ENCODE results near the gene PCDHGC3. TPM values are rescaled to one million over a fixed set of nuclear protein-coding genes. Genes with fewer than 3 reads are reported as not detected.
A peak's percentile ranks its signal among the peaks of the same experiment; 100 is the strongest.

Gene PCDHGC3
- total and polyA plus RNA-seq, 5 experiments from 2014 or later, result 0.18 to 0.25 TPM; not detected in 3

- Mint-ChIP-seq H3K27me3 (no peaks in the 10 kb centered on the region), H3K36me3 (peaks cover 0 to 34% (median 4%) of the 10 kb centered on the region in 3 donors), H3K9me3 (no peaks in the 10 kb centered on the region), H3K4me1 (peaks cover 10 to 45% (median 35%) of the 10 kb centered on the region in 4 donors), H3K27ac (peak overlapping the region in 2 of 10 donors; percentile 31 to 41), H3K4me3 (no peak overlapping the region)
- DNase-seq, result no peak
- no peak for ATAC-seq
- POLR2A ChIA-PET, result no interaction called here
Observed at GRCh38 chr5:141519605-141520565, 44.1 kb downstream of the PCDHGC3 start.

- H3K36me3 Mint-ChIP-seq, result peaks cover 0 to 32% (median 13%) of the 10 kb centered on the region in 3 donors
- ATAC-seq, result no peak
- H3K27ac Mint-ChIP-seq, result peak overlapping the region in 3 of 10 donors; percentile 41 to 83 (median 79)
- no peak overlapping the region for H3K4me3 Mint-ChIP-seq
- no peaks in the 10 kb centered on the region for H3K9me3 Mint-ChIP-seq
- DNase-seq, result no peak
- POLR2A ChIA-PET, result interaction anchor here (1.4 kb wide), 1 partner anchor 201 kb away, joined by 5 read pairs; the partner anchor contains the start of gene TAF7
- no peaks in the 10 kb centered on the region for H3K27me3 Mint-ChIP-seq
- peaks cover 12 to 39% (median 34%) of the 10 kb centered on the region in 4 donors for H3K4me1 Mint-ChIP-seq
Observed at GRCh38 chr5:141521244-141521781, 45.5 kb downstream of the PCDHGC3 start.

GRCh38 chr5:141522301-141522700 is 46.5 kb downstream of the PCDHGC3 start:
- H3K9me3 Mint-ChIP-seq, result no peaks in the 10 kb centered on the region
- H3K27ac Mint-ChIP-seq, result peak overlapping the region in 3 of 10 donors; percentile 3 to 38 (median 34)
- ATAC-seq, result no peak
- no peak for DNase-seq
- peaks cover 0 to 32% (median 13%) of the 10 kb centered on the region in 3 donors for H3K36me3 Mint-ChIP-seq
- no peaks in the 10 kb centered on the region for H3K27me3 Mint-ChIP-seq
- POLR2A ChIA-PET, result no interaction called here
- H3K4me1 Mint-ChIP-seq, result peaks cover 11 to 38% (median 26%) of the 10 kb centered on the region in 4 donors
- H3K4me3 Mint-ChIP-seq, result no peak overlapping the region

GRCh38 chr5:141523991-141524390 is 48.2 kb downstream of the PCDHGC3 start:
- Mint-ChIP-seq H3K9me3 (no peaks in the 10 kb centered on the region), H3K4me3 (no peak overlapping the region), H3K4me1 (peaks cover 13 to 38% (median 26%) of the 10 kb centered on the region in 4 donors), H3K36me3 (peaks cover 0 to 37% (median 21%) of the 10 kb centered on the region in 3 donors), H3K27me3 (no peaks in the 10 kb centered on the region), H3K27ac (peak overlapping the region in 3 of 10 donors; percentile 25 to 60 (median 59))
- ATAC-seq, result no peak
- POLR2A ChIA-PET, result interaction anchor here (1.5 to 1.8 kb wide), 2 partner anchors 11 to 204 kb away, joined by 5 read pairs; partner anchors contain the start of gene TAF7
- DNase-seq, result no peak

- DNase-seq (peak in 9 of 10 donors; percentile 17 to 69 (median 52)), ATAC-seq (peak; percentile 75 to 84)
- H3K36me3 Mint-ChIP-seq, result peaks cover 0 to 35% (median 21%) of the 10 kb centered on the region in 3 donors
- peaks cover 13 to 37% (median 26%) of the 10 kb centered on the region in 4 donors for H3K4me1 Mint-ChIP-seq
- H3K27ac Mint-ChIP-seq, result peak overlapping the region; percentile 39 to 86 (median 69)
- no peaks in the 10 kb centered on the region for H3K9me3 Mint-ChIP-seq
- POLR2A ChIA-PET, result interaction anchor here (0.6 to 1.8 kb wide), 3 partner anchors 12 to 828 kb away, joined by 4 to 5 read pairs (median 5); partner anchors contain the start of gene TAF7
- no peaks in the 10 kb centered on the region for H3K27me3 Mint-ChIP-seq
- H3K4me3 Mint-ChIP-seq, result peak overlapping the region in 3 of 10 donors; percentile 5 to 54 (median 16)
Observed at GRCh38 chr5:141524604-141525597, 49.1 kb downstream of the PCDHGC3 start.

GRCh38 chr5:141525653-141526052 is 49.9 kb downstream of the PCDHGC3 start:
- DNase-seq (no peak), ATAC-seq (no peak)
- peaks cover 0 to 33% (median 21%) of the 10 kb centered on the region in 3 donors for H3K36me3 Mint-ChIP-seq
- H3K27ac Mint-ChIP-seq, result peak overlapping the region in 7 of 10 donors; percentile 39 to 86 (median 66)
- H3K27me3 Mint-ChIP-seq, result no peaks in the 10 kb centered on the region
- H3K9me3 Mint-ChIP-seq, result no peaks in the 10 kb centered on the region
- POLR2A ChIA-PET, result no interaction called here
- peak overlapping the region in 1 of 10 donors; percentile 54 for H3K4me3 Mint-ChIP-seq
- peaks cover 13 to 32% (median 26%) of the 10 kb centered on the region in 4 donors for H3K4me1 Mint-ChIP-seq

GRCh38 chr5:141527426-141527825 is 51.7 kb downstream of the PCDHGC3 start:
- Mint-ChIP-seq H3K27ac (peak overlapping the region in 6 of 10 donors; percentile 11 to 85 (median 41)), H3K4me1 (peaks cover 11 to 24% (median 20%) of the 10 kb centered on the region in 4 donors), H3K4me3 (no peak overlapping the region), H3K9me3 (no peaks in the 10 kb centered on the region), H3K27me3 (no peaks in the 10 kb centered on the region), H3K36me3 (peaks cover 0 to 19% (median 17%) of the 10 kb centered on the region in 3 donors)
- POLR2A ChIA-PET, result interaction anchor here (0.6 kb wide), 1 partner anchor 16 kb away, joined by 3 read pairs; no protein-coding TSS in a partner anchor
- ATAC-seq, result no peak
- DNase-seq, result no peak

Other genes with a start within 250 kb of the PCDHGC3 start
- not detected for gene PCDHB15, start 230.6 kb upstream of the PCDHGC3 start, total RNA-seq
- not detected for gene PCDHB15, start 230.6 kb upstream of the PCDHGC3 start, polyA plus RNA-seq
- 1 to 10 TPM; 2.1 to 2.5 TPM for gene SLC25A2, start 171.9 kb upstream of the PCDHGC3 start, total RNA-seq
- not detected for gene SLC25A2, start 171.9 kb upstream of the PCDHGC3 start, polyA plus RNA-seq
- 100 to 1,000 TPM; 139 to 141 TPM for gene TAF7, start 155.2 kb upstream of the PCDHGC3 start, total RNA-seq
- 100 to 1,000 TPM; 206 to 230 (median 230) TPM for gene TAF7, start 155.2 kb upstream of the PCDHGC3 start, polyA plus RNA-seq
- under 1 TPM; 0.38 to 0.52 TPM for gene PCDHGA1, start 145.5 kb upstream of the PCDHGC3 start, total RNA-seq
- gene PCDHGA1, start 145.5 kb upstream of the PCDHGC3 start, polyA plus RNA-seq, result not detected
- under 1 TPM; 0.16 to 0.18 TPM for gene PCDHGA2, start 137.2 kb upstream of the PCDHGC3 start, total RNA-seq
- not detected for gene PCDHGA2, start 137.2 kb upstream of the PCDHGC3 start, polyA plus RNA-seq
- not detected for gene PCDHGA3, start 132.1 kb upstream of the PCDHGC3 start, total RNA-seq
- gene PCDHGA3, start 132.1 kb upstream of the PCDHGC3 start, polyA plus RNA-seq, result under 1 TPM in 1 of 3 donors, not detected in 2; 0.06 TPM
- gene PCDHGB1, start 125.9 kb upstream of the PCDHGC3 start, total RNA-seq, result under 1 TPM in 1 of 2 experiments, not detected in 1; 0.19 TPM
- gene PCDHGB1, start 125.9 kb upstream of the PCDHGC3 start, polyA plus RNA-seq, result not detected
- gene PCDHGA4, start 120.9 kb upstream of the PCDHGC3 start, total RNA-seq, result under 1 TPM; 0.11 to 0.34 TPM
- gene PCDHGA4, start 120.9 kb upstream of the PCDHGC3 start, polyA plus RNA-seq, result not detected
- gene PCDHGB2, start 116.0 kb upstream of the PCDHGC3 start, total RNA-seq, result under 1 TPM; 0.47 to 0.81 TPM
- under 1 TPM in 1 of 3 donors, not detected in 2; 0.06 TPM for gene PCDHGB2, start 116.0 kb upstream of the PCDHGC3 start, polyA plus RNA-seq
- under 1 TPM; 0.13 to 0.30 TPM for gene PCDHGA5, start 111.8 kb upstream of the PCDHGC3 start, total RNA-seq
- gene PCDHGA5, start 111.8 kb upstream of the PCDHGC3 start, polyA plus RNA-seq, result not detected
- under 1 TPM; 0.55 to 0.71 TPM for gene PCDHGB3, start 105.7 kb upstream of the PCDHGC3 start, total RNA-seq
- gene PCDHGB3, start 105.7 kb upstream of the PCDHGC3 start, polyA plus RNA-seq, result under 1 TPM in 2 of 3 donors, not detected in 1; 0.10 to 0.22 TPM
- gene PCDHGA6, start 102.1 kb upstream of the PCDHGC3 start, total RNA-seq, result under 1 TPM; 0.60 to 0.68 TPM
- gene PCDHGA6, start 102.1 kb upstream of the PCDHGC3 start, polyA plus RNA-seq, result under 1 TPM in 1 of 3 donors, not detected in 2; 0.05 TPM
- gene PCDHGA7, start 93.2 kb upstream of the PCDHGC3 start, total RNA-seq, result under 1 TPM; 0.33 to 0.42 TPM
- not detected for gene PCDHGA7, start 93.2 kb upstream of the PCDHGC3 start, polyA plus RNA-seq
- gene PCDHGB4, start 88.3 kb upstream of the PCDHGC3 start, total RNA-seq, result under 1 TPM; 0.13 to 0.25 TPM
- gene PCDHGB4, start 88.3 kb upstream of the PCDHGC3 start, polyA plus RNA-seq, result under 1 TPM in 1 of 3 donors, not detected in 2; 0.23 TPM
- under 1 TPM; 0.16 to 0.22 TPM for gene PCDHGA8, start 83.3 kb upstream of the PCDHGC3 start, total RNA-seq
- gene PCDHGA8, start 83.3 kb upstream of the PCDHGC3 start, polyA plus RNA-seq, result not detected
- under 1 TPM; 0.33 to 0.47 TPM for gene PCDHGB5, start 78.0 kb upstream of the PCDHGC3 start, total RNA-seq
- under 1 TPM; 0.24 to 0.42 (median 0.24) TPM for gene PCDHGB5, start 78.0 kb upstream of the PCDHGC3 start, polyA plus RNA-seq
- under 1 TPM; 0.13 to 0.19 TPM for gene PCDHGA9, start 73.2 kb upstream of the PCDHGC3 start, total RNA-seq
- gene PCDHGA9, start 73.2 kb upstream of the PCDHGC3 start, polyA plus RNA-seq, result under 1 TPM in 1 of 3 donors, not detected in 2; 0.14 TPM
- gene PCDHGB6, start 67.9 kb upstream of the PCDHGC3 start, total RNA-seq, result under 1 TPM; 0.21 to 0.30 TPM
- gene PCDHGB6, start 67.9 kb upstream of the PCDHGC3 start, polyA plus RNA-seq, result under 1 TPM in 1 of 3 donors, not detected in 2; 0.13 TPM
- under 1 TPM; 0.31 to 0.41 TPM for gene PCDHGA10, start 63.0 kb upstream of the PCDHGC3 start, total RNA-seq
- gene PCDHGA10, start 63.0 kb upstream of the PCDHGC3 start, polyA plus RNA-seq, result not detected
- gene PCDHGB7, start 58.3 kb upstream of the PCDHGC3 start, total RNA-seq, result under 1 TPM; 0.16 to 0.25 TPM
- gene PCDHGB7, start 58.3 kb upstream of the PCDHGC3 start, polyA plus RNA-seq, result not detected
- gene PCDHGA11, start 54.9 kb upstream of the PCDHGC3 start, total RNA-seq, result under 1 TPM; 0.10 to 0.36 TPM
- gene PCDHGA11, start 54.9 kb upstream of the PCDHGC3 start, polyA plus RNA-seq, result not detected
- gene PCDHGA12, start 45.5 kb upstream of the PCDHGC3 start, total RNA-seq, result under 1 TPM in 1 of 2 experiments, not detected in 1; 0.22 TPM
- gene PCDHGA12, start 45.5 kb upstream of the PCDHGC3 start, polyA plus RNA-seq, result under 1 TPM in 2 of 3 donors, not detected in 1; 0.06 to 0.07 TPM
- not detected for gene PCDHGC4, start 9.1 kb downstream of the PCDHGC3 start, total RNA-seq
- gene PCDHGC4, start 9.1 kb downstream of the PCDHGC3 start, polyA plus RNA-seq, result not detected
- gene PCDHGC5, start 13.1 kb downstream of the PCDHGC3 start, total RNA-seq, result not detected
- not detected for gene PCDHGC5, start 13.1 kb downstream of the PCDHGC3 start, polyA plus RNA-seq
- 100 to 1,000 TPM; 171 to 183 TPM for gene DIAPH1, start 143.0 kb downstream of the PCDHGC3 start, total RNA-seq
- gene DIAPH1, start 143.0 kb downstream of the PCDHGC3 start, polyA plus RNA-seq, result 100 to 1,000 TPM in 1 of 3 donors, 10 to 100 TPM in 2; 87.4 to 105 (median 92.9) TPM
- gene HDAC3, start 160.9 kb downstream of the PCDHGC3 start, total RNA-seq, result 10 to 100 TPM; 71.1 to 81.6 TPM
- 100 to 1,000 TPM in 1 of 3 donors, 10 to 100 TPM in 2; 85.7 to 100 (median 91.7) TPM for gene HDAC3, start 160.9 kb downstream of the PCDHGC3 start, polyA plus RNA-seq
- 10 to 100 TPM; 22.3 to 23.9 TPM for gene RELL2, start 161.0 kb downstream of the PCDHGC3 start, total RNA-seq
- gene RELL2, start 161.0 kb downstream of the PCDHGC3 start, polyA plus RNA-seq, result 1 to 10 TPM; 2.6 to 3.9 (median 3.4) TPM
- gene FCHSD1, start 175.5 kb downstream of the PCDHGC3 start, total RNA-seq, result 100 to 1,000 TPM; 110 to 115 TPM
- gene FCHSD1, start 175.5 kb downstream of the PCDHGC3 start, polyA plus RNA-seq, result 1 to 10 TPM; 8.8 to 9.4 (median 9.3) TPM
- gene ARAP3, start 206.3 kb downstream of the PCDHGC3 start, total RNA-seq, result 10 to 100 TPM; 38.2 to 41.4 TPM
- gene ARAP3, start 206.3 kb downstream of the PCDHGC3 start, polyA plus RNA-seq, result not detected